ENCODE data around the gene MSL3B.

The MSL3B gene

GRCh38 chr2:233853353-233853752 is 14.8 kb downstream of the MSL3B start:
- Histone ChIP-seq H3K9ac (ENCODE audit: low read depth in 1 of 2, low read length in 2 of 2) (no peak overlapping the region), H3K4me1 (ENCODE audit: control insufficient read depth in 4 of 4, insufficient read depth in 4 of 4, low read length in 3 of 4) (peaks cover 6 to 8% (median 7%) of the 10 kb centered on the region in 4 donors), H3K9me3 (ENCODE audit: control insufficient read depth in 4 of 4, low read length in 3 of 4) (no peaks in the 10 kb centered on the region), H3K27me3 (ENCODE audit: control insufficient read depth in 4 of 4, insufficient read depth in 4 of 4, low read length in 3 of 4) (no peaks in the 10 kb centered on the region), H3K27ac (ENCODE audit: low read depth in 1 of 2, low read length in 2 of 2) (no peak overlapping the region), H3K4me3 (ENCODE audit: low read depth in 1 of 3, low read length in 3 of 3) (peak overlapping the region in 1 of 3 donors; percentile 76), H3K36me3 (ENCODE audit: control insufficient read depth in 4 of 4, insufficient read depth in 3 of 4, low read depth in 1 of 4, low read length in 3 of 4) (no peaks in the 10 kb centered on the region)
- TF ChIP-seq ZBTB33 (IDR thresholded peaks at IDR 0.05): no peak
- TF ChIP-seq HNF4G (IDR thresholded peaks at IDR 0.05): no peak
- TF ChIP-seq EGR1 (IDR thresholded peaks at IDR 0.05; ENCODE audit: low read depth in 2 of 2): no peak
- TF ChIP-seq JUND (IDR thresholded peaks at IDR 0.05): no peak
- no peak for TF ChIP-seq HNF4A (conservative IDR thresholded peaks at IDR 0.05)
- no peak for TF ChIP-seq FOXA2 (IDR thresholded peaks at IDR 0.05)
- no peak for TF ChIP-seq SP1 (IDR thresholded peaks at IDR 0.05)
- TF ChIP-seq ATF3 (IDR thresholded peaks at IDR 0.05): no peak
- TF ChIP-seq CTCF (IDR thresholded peaks at IDR 0.05; ENCODE audit: low read depth, low read length, missing input control): no peak
- no peak for TF ChIP-seq MAX (IDR thresholded peaks at IDR 0.05)
- TF ChIP-seq TAF1 (conservative IDR thresholded peaks at IDR 0.05): no peak
- TF ChIP-seq NR2F2 (IDR thresholded peaks at IDR 0.05): no peak
- no peak for TF ChIP-seq GABPA (IDR thresholded peaks at IDR 0.05 in 1 of 2, conservative IDR thresholded peaks at IDR 0.05 in 1 of 2)
- TF ChIP-seq RAD21 (IDR thresholded peaks at IDR 0.05): no peak
- no peak for TF ChIP-seq YY1 (IDR thresholded peaks at IDR 0.05)
- TF ChIP-seq FOXA1 (IDR thresholded peaks at IDR 0.05): no peak
- no peak for TF ChIP-seq REST (IDR thresholded peaks at IDR 0.05)
- no peak for TF ChIP-seq RXRA (IDR thresholded peaks at IDR 0.05)
- 54% methylated on average over 8 of the region's 8 CpGs for WGBS
- DNase-seq (ENCODE audit: low spot score): no peak
